Activated CD8-positive, alpha-beta memory T cell treated with anti-CD3 and anti-CD28 coated beads, Interleukin-2, amount 10 ng/mL, durations not matched to agents 7 days and 5 days (primary cell): ENCODE measurements around the gene COL7A1. TPM values are rescaled to one million over a fixed set of nuclear protein-coding genes. Genes with fewer than 3 reads are reported as not detected.

Experiments used
- ATAC-seq: fragments of 150-1000 bp; cut with Tn5 transposase; one replicate; pipeline ENCODE4 v1.10.0; 2021; ENCODE audit warnings: moderate library complexity
- CTCF ChIA-PET: fragments of 350-600 bp; sonication (Branson Sonifier 250); formaldehyde crosslinking; loops from one replicate; lab custom pipeline; 2021; ENCODE audit warnings: antibody characterized with exemption; lab: Charles Lee
- DNase-seq: peaks from one replicate; pipeline ENCODE4 v3.0.0-alpha.2; 2020
- H3K27ac Mint-ChIP-seq: one replicate; pipeline ENCODE4 v1.8.0; 2021; ENCODE audit warnings: mild to moderate bottlenecking, mixed read lengths
- H3K27me3 Mint-ChIP-seq: one replicate; pipeline ENCODE4 v1.8.0; 2021; ENCODE audit warnings: mixed read lengths
- H3K36me3 Mint-ChIP-seq: one replicate; pipeline ENCODE4 v1.8.0; 2021; ENCODE audit warnings: mild to moderate bottlenecking, mixed read lengths
- H3K4me1 Mint-ChIP-seq: one replicate; pipeline ENCODE4 v1.8.0; 2021; ENCODE audit warnings: mixed read lengths
- H3K4me3 Mint-ChIP-seq: one replicate; pipeline ENCODE4 v1.8.0; 2021; ENCODE audit warnings: mild to moderate bottlenecking, moderate library complexity, mixed read lengths
- H3K9me3 Mint-ChIP-seq: one replicate; pipeline ENCODE4 v1.8.0; 2022; ENCODE audit warnings: low read depth, mixed read lengths
- total RNA-seq, 2 experiments: library from RNA; stranded (reverse); gene quantifications; one replicate each; pipeline ENCODE4 v1.2.3, GENCODE V29; 2021

COL7A1 gene
- 1 to 10 TPM; 1.1 TPM for total RNA-seq

GRCh38 chr3:48595075-48595525, at the start of gene COL7A1:
Gene COL7A1, minus strand, starts transcription at chr3:48595329. Its CDS starts 170 bp downstream, at chr3:48595159.
- H3K27ac Mint-ChIP-seq = no peak within 1 kb of the TSS
- DNase-seq (no peak), ATAC-seq (no peak)
- no peaks in the 10 kb centered on the region for H3K4me1 Mint-ChIP-seq
- peaks cover 25% of the 10 kb centered on the region for H3K27me3 Mint-ChIP-seq
- H3K4me3 Mint-ChIP-seq = no peak within 1 kb of the TSS
- H3K36me3 Mint-ChIP-seq = peaks cover 3% of the 10 kb centered on the region
- H3K9me3 Mint-ChIP-seq = no peaks in the 10 kb centered on the region
- CTCF ChIA-PET = no interaction called here

DNA sequence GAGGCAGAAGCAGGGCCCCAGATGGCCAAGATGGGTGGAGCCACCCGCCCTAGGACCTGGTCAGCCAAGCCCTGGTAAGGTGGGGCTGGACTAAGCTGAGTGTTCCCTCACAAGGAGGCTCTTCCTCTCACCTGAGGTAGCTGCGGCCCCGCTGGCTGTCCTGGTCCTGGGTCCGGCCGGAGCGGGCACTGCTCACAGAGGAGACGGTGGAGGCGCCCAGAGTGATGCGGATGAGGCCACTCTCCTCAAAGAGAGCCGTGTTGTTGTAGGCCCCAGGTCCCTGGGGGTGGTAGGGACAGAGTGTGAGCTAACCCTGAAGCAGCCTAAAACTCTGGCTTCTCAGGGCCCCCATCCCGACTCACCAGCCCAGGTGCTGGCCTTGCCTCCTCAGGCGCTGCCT, 47.5 kb upstream of the COL7A1 start:
- H3K9me3 Mint-ChIP-seq = no peaks in the 10 kb centered on the region
- CTCF ChIA-PET = no interaction called here
- ATAC-seq = no peak

GRCh38 chr3:48641396-48641795, 46.3 kb upstream of the COL7A1 start:
- Mint-ChIP-seq H3K9me3 (no peaks in the 10 kb centered on the region), H3K27ac (no peak overlapping the region), H3K27me3 (no peaks in the 10 kb centered on the region), H3K4me3 (no peak overlapping the region), H3K4me1 (no peaks in the 10 kb centered on the region), H3K36me3 (peaks cover 7% of the 10 kb centered on the region)
- no peak for ATAC-seq
- DNase-seq = no peak
- CTCF ChIA-PET = no interaction called here

More for the DNA sequence above, 47.5 kb upstream of the COL7A1 start:
- Mint-ChIP-seq H3K36me3 (peaks cover 7% of the 10 kb centered on the region), H3K27ac (no peak overlapping the region), H3K27me3 (no peaks in the 10 kb centered on the region), H3K4me1 (no peaks in the 10 kb centered on the region), H3K4me3 (no peak overlapping the region)
- no peak for DNase-seq

GRCh38 chr3:48639944-48640606, 44.9 kb upstream of the COL7A1 start:
- CTCF ChIA-PET = no interaction called here
- no peak for ATAC-seq
- peaks cover 6% of the 10 kb centered on the region for H3K4me1 Mint-ChIP-seq
- H3K36me3 Mint-ChIP-seq = peaks cover 7% of the 10 kb centered on the region
- H3K4me3 Mint-ChIP-seq = no peak overlapping the region
- H3K9me3 Mint-ChIP-seq = no peaks in the 10 kb centered on the region
- H3K27ac Mint-ChIP-seq = no peak overlapping the region
- no peak for DNase-seq
- H3K27me3 Mint-ChIP-seq = no peaks in the 10 kb centered on the region

DNA sequence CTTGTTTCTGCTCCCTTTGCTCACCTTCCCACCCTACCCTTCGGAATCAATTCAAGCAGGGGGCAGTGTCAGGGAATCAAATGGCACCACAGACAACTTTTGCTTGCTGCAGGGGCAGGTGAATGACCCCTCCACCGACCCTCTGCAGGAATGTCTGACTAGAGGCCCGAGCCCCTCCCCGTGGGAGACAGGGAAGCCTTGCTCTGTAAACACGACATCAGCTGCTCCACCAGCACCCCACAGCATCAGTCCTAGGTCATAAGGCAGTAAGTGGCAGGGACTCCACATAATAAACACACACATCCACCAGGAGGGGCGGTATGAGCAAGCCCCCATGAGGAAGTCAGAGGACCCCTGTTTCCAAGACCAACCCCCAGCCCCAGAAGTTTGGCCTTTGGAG, 42.2 kb upstream of the COL7A1 start:
- ATAC-seq = no peak
- H3K9me3 Mint-ChIP-seq = no peaks in the 10 kb centered on the region
- CTCF ChIA-PET = interaction anchor here (4.3 kb wide), 1 partner anchor 79 kb away, joined by 40 read pairs; the partner anchor contains the start of gene PFKFB4
- no peak overlapping the region for H3K4me3 Mint-ChIP-seq
- H3K27ac Mint-ChIP-seq = peak overlapping the region; percentile 45
- peaks cover 2% of the 10 kb centered on the region for H3K36me3 Mint-ChIP-seq
- DNase-seq = no peak
- H3K4me1 Mint-ChIP-seq = peaks cover 18% of the 10 kb centered on the region
- H3K27me3 Mint-ChIP-seq = no peaks in the 10 kb centered on the region

GRCh38 chr3:48636149-48636655, 41.1 kb upstream of the COL7A1 start:
- no peaks in the 10 kb centered on the region for H3K27me3 Mint-ChIP-seq
- H3K4me3 Mint-ChIP-seq = peak overlapping the region; percentile 85
- CTCF ChIA-PET = interaction anchor here (0.8 to 4.3 kb wide), 18 partner anchors 9 to 1033 kb away, joined by 3 to 40 read pairs (median 6); partner anchors contain the start of genes CELSR3, NCKIPSD, PFKFB4 and UQCRC1
- H3K4me1 Mint-ChIP-seq = peaks cover 20% of the 10 kb centered on the region
- no peak for ATAC-seq
- peaks cover 5% of the 10 kb centered on the region for H3K36me3 Mint-ChIP-seq
- no peaks in the 10 kb centered on the region for H3K9me3 Mint-ChIP-seq
- DNase-seq = no peak
- H3K27ac Mint-ChIP-seq = peak overlapping the region; percentile 88

GRCh38 chr3:48635222-48636021, 40.3 kb upstream of the COL7A1 start, which contains the start of gene SLC26A6:
Gene SLC26A6, minus strand, starts transcription at chr3:48635461. Its CDS starts 68 bp downstream, at chr3:48635393.
- DNase-seq = peak; percentile 96
- Mint-ChIP-seq H3K27me3 (no peaks in the 10 kb centered on the region), H3K27ac (peak within 1 kb of the TSS; percentile 88), H3K9me3 (no peaks in the 10 kb centered on the region), H3K4me1 (peaks cover 20% of the 10 kb centered on the region), H3K36me3 (peaks cover 5% of the 10 kb centered on the region), H3K4me3 (peak within 1 kb of the TSS; percentile 85)
- CTCF ChIA-PET = interaction anchor here (0.7 to 4.3 kb wide), 23 partner anchors 8 to 1034 kb away, joined by 3 to 40 read pairs (median 4); partner anchors contain the start of genes CELSR3, NCKIPSD, PFKFB4 and UQCRC1
- ATAC-seq = peak; percentile 96

DNA sequence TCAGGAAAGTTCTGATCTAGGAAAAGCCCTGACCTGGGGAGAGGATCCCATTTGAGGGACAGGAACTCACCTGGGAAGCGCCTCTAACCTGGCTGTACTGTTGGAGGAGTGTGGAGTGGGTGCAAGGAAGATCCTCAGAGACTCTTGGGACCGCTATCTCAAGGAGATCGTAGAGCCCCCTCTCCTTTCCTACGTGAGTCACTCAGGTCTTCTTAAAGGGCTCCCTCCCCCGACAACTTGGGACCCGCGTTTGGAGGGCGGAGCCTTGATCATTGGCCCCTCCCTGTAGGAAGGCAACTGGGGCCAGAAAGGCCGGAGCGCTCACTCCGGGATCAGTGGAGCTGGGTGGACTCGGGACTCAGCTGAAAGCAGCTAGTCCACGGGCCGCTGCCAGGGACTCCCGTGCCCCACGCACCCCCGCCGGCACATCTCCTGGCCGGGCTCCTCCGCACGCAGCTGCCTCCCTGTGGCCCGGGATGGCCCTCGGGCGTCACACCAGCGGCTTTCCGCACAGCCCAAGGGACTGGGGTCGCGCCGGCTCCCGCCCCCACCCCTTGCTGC, 39.6 kb upstream of the COL7A1 start:
- Mint-ChIP-seq H3K4me1 (peaks cover 20% of the 10 kb centered on the region), H3K27me3 (no peaks in the 10 kb centered on the region), H3K36me3 (peaks cover 9% of the 10 kb centered on the region), H3K9me3 (no peaks in the 10 kb centered on the region), H3K4me3 (peak overlapping the region; percentile 85), H3K27ac (no peak overlapping the region)
- CTCF ChIA-PET = interaction anchor here (0.7 to 4.3 kb wide), 18 partner anchors 11 to 234 kb away, joined by 3 to 40 read pairs (median 6); partner anchors contain the start of genes CELSR3, NCKIPSD, PFKFB4 and TMEM89
- peak; percentile 29 for ATAC-seq
- peak; percentile 72 for DNase-seq

- Mint-ChIP-seq H3K27me3 (no peaks in the 10 kb centered on the region), H3K36me3 (peaks cover 7% of the 10 kb centered on the region), H3K4me3 (no peak overlapping the region), H3K4me1 (peaks cover 20% of the 10 kb centered on the region), H3K27ac (no peak overlapping the region), H3K9me3 (no peaks in the 10 kb centered on the region)
- ATAC-seq (no peak), DNase-seq (no peak)
- CTCF ChIA-PET = interaction anchor here (0.7 to 4.3 kb wide), 11 partner anchors 10 to 233 kb away, joined by 3 to 40 read pairs (median 11); partner anchors contain the start of genes CELSR3, PFKFB4, TMEM89 and UQCRC1
Measured at GRCh38 chr3:48633743-48634142, 38.6 kb upstream of the COL7A1 start.

DNA sequence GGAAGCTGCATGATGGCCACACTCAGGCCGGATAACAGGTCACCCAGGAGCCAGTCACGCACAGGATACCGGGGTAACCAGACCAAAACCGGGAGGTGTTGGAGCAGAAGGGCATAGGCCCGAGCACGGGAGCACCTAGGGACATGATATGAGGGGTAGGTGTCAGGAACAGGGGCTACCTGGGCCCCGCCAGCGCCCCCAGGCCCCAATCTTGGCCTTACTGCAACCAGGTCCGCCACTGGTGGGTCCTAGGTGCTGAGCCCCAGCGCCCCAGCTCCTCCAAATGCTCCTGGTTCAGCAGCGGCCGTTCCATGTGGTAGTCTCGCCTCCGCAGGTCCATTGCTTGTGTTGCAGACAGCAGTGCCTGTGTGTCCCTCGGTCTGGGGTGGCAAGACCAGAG, 38.1 kb upstream of the COL7A1 start:
- H3K4me1 Mint-ChIP-seq = peaks cover 20% of the 10 kb centered on the region
- DNase-seq (no peak), ATAC-seq (no peak)
- CTCF ChIA-PET = interaction anchor here (0.8 to 4.3 kb wide), 6 partner anchors 9 to 233 kb away, joined by 3 to 40 read pairs (median 20); partner anchors contain the start of genes CELSR3, PFKFB4 and UQCRC1
- H3K4me3 Mint-ChIP-seq = no peak overlapping the region
- H3K36me3 Mint-ChIP-seq = peaks cover 7% of the 10 kb centered on the region
- no peaks in the 10 kb centered on the region for H3K9me3 Mint-ChIP-seq
- no peak overlapping the region for H3K27ac Mint-ChIP-seq
- no peaks in the 10 kb centered on the region for H3K27me3 Mint-ChIP-seq

DNA sequence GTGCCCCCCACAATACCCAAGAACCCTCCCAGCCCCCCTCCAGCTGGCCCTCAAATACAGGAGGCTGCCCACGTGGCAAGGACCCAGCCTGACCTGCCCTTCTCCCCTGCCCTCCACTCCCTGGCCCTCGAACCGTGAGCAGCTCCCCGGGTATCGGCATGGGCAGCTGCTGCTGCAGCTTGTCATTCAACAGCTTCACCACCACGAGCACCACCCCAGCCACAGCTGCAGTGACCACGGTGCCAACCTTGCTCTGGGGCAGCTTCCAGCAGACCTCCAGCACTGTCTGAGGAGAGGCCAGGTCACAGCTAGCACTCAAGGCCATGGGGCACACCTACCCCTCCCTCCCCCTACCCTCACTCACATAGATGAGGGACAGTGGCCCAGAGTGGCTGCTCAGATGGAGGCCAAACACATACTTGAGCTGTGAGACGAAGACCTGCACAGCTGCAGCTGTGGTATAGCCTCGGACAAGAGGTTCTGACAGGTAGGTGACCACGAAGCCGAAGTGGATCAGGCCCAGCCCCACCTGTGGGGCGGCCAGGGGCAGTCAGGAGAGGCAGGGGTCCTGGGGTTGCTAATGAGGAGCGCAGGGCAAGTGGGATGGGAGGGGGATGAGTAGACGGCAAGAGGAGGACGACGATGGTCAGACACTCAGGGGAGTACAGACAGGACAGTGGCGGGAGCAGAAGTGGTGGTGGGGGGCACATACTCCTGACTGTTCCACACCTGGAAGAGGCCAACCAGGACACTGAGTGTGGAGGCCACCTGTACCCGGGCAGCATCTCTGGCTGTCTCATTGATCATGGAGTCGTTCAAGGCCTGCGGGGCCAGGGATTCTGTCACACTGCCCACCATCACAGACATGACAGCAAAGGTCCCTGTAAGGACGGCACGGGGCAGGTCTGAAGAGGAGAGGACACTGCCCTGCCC, 36.7 kb upstream of the COL7A1 start:
- ATAC-seq = no peak
- CTCF ChIA-PET = no interaction called here
- H3K9me3 Mint-ChIP-seq = no peaks in the 10 kb centered on the region
- H3K27ac Mint-ChIP-seq = no peak overlapping the region
- no peaks in the 10 kb centered on the region for H3K27me3 Mint-ChIP-seq
- peaks cover 20% of the 10 kb centered on the region for H3K4me1 Mint-ChIP-seq
- H3K36me3 Mint-ChIP-seq = peaks cover 12% of the 10 kb centered on the region
- H3K4me3 Mint-ChIP-seq = no peak overlapping the region
- DNase-seq = no peak

DNA sequence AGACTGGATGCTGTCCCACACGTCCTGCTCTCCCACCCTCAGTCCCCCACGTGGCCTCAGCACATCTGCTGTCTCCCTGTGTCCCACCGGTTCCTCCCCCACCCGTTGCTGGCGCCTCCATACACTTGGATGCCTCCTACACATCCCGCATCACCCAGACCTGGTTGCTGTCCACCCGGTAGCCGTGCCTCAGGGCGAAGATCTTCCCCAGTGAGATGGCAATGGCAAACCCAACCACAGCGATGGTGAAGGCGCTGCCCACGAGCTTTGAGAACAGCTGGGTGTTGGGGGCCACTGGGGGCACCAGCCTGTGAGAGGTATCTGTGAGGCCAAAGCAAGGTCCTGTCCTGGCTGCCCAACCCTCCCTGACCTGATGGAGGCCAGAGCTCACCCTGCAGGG, 35.7 kb upstream of the COL7A1 start:
- CTCF ChIA-PET = no interaction called here

More for the DNA sequence above, 35.7 kb upstream of the COL7A1 start:
- Mint-ChIP-seq H3K27me3 (no peaks in the 10 kb centered on the region), H3K27ac (no peak overlapping the region), H3K36me3 (peaks cover 14% of the 10 kb centered on the region), H3K4me3 (no peak overlapping the region), H3K9me3 (no peaks in the 10 kb centered on the region), H3K4me1 (peaks cover 14% of the 10 kb centered on the region)
- no peak for DNase-seq
- no peak for ATAC-seq
